ENCODE data around the gene GRIK1. TPM values are rescaled to one million over a fixed set of nuclear protein-coding genes. Genes with fewer than 3 reads are reported as not detected.

Gene GRIK1
- polyA plus RNA-seq, 3 donors, result not detected

- Histone ChIP-seq H3K9ac (ENCODE audit: insufficient read depth, low read length, poor library complexity, severe bottlenecking) (no peak overlapping the region), H3K27ac (ENCODE audit: low read depth in 1 of 2, low read length in 2 of 2) (no peak overlapping the region), H3K4me3 (replicated peaks in 1 of 3; ENCODE audit: low read depth in 2 of 3, low read length in 3 of 3) (no peak overlapping the region), H3K36me3 (replicated peaks in 1 of 2; ENCODE audit: control insufficient read depth in 1 of 2, insufficient read depth in 2 of 2, low read length in 2 of 2) (peaks cover 0 to 10% of the 10 kb centered on the region in 2 donors), H2AFZ (ENCODE audit: insufficient read depth, low read depth, low read length, poor library complexity, severe bottlenecking) (no peak overlapping the region), H3K4me1 (ENCODE audit: control insufficient read depth in 1 of 2, insufficient read depth in 2 of 2, low read length in 2 of 2) (no peaks in the 10 kb centered on the region), H3K79me2 (ENCODE audit: insufficient read depth, low read length) (no peaks in the 10 kb centered on the region), H3K9me3 (replicated peaks in 1 of 2; ENCODE audit: control insufficient read depth in 1 of 2, insufficient read depth in 1 of 2, low read length in 2 of 2) (peaks cover 6 to 7% of the 10 kb centered on the region in 2 donors), H3K27me3 (ENCODE audit: control insufficient read depth in 2 of 2, insufficient read depth in 2 of 2, low read length in 2 of 2) (no peaks in the 10 kb centered on the region), H3K4me2 (replicated peaks; ENCODE audit: extremely low read depth, low read length, poor library complexity, severe bottlenecking) (no peak overlapping the region), H4K20me1 (ENCODE audit: insufficient read depth, low read length) (no peaks in the 10 kb centered on the region)
- Mint-ChIP-seq H3K4me3 (no peak overlapping the region), H3K4me1 (no peaks in the 10 kb centered on the region), H3K27me3 (ENCODE audit: low read depth in 3 of 3) (peaks cover 0 to 2% (median 2%) of the 10 kb centered on the region in 3 donors), H3K9me3 (peaks cover 5 to 18% (median 16%) of the 10 kb centered on the region in 7 donors), H3K27ac (no peak overlapping the region), H3K36me3 (peaks cover 8 to 21% of the 10 kb centered on the region in 2 donors)
- no peak for TF ChIP-seq CTCF (IDR thresholded peaks at IDR 0.05)
- intact Hi-C loops (cut with micrococcal nuclease), result no loop called here
- WGBS (ENCODE audit: insufficient coverage), result no CpG with 5 or more reads among the region's 6 CpGs
- no peak for DNase-seq
Measured at GRCh38 chr21:29509121-29509520, 430.7 kb downstream of the GRIK1 start.

- Mint-ChIP-seq H3K27me3 (ENCODE audit: low read depth in 3 of 3) (peaks cover 0 to 2% (median 2%) of the 10 kb centered on the region in 3 donors), H3K4me1 (no peaks in the 10 kb centered on the region), H3K36me3 (peaks cover 10 to 25% of the 10 kb centered on the region in 2 donors), H3K9me3 (peaks cover 0 to 11% (median 10%) of the 10 kb centered on the region in 7 donors), H3K4me3 (no peak overlapping the region), H3K27ac (no peak overlapping the region)
- H3K36me3 ChIP-seq (replicated peaks in 1 of 2; ENCODE audit: control insufficient read depth in 1 of 2, insufficient read depth in 2 of 2, low read length in 2 of 2), result peaks cover 0 to 11% of the 10 kb centered on the region in 2 donors
- no peak for DNase-seq
- no peak overlapping the region for H3K4me3 ChIP-seq (replicated peaks in 1 of 3; ENCODE audit: low read depth in 2 of 3, low read length in 3 of 3)
- H3K9ac ChIP-seq (ENCODE audit: insufficient read depth, low read length, poor library complexity, severe bottlenecking), result no peak overlapping the region
- H3K4me1 ChIP-seq (ENCODE audit: control insufficient read depth in 1 of 2, insufficient read depth in 2 of 2, low read length in 2 of 2), result no peaks in the 10 kb centered on the region
- no peak for TF ChIP-seq CTCF (IDR thresholded peaks at IDR 0.05)
- no peaks in the 10 kb centered on the region for H3K27me3 ChIP-seq (ENCODE audit: control insufficient read depth in 2 of 2, insufficient read depth in 2 of 2, low read length in 2 of 2)
- WGBS (ENCODE audit: insufficient coverage), result 100% methylated on average over 1 of the region's 4 CpGs
- intact Hi-C loops (cut with micrococcal nuclease), result no loop called here
- H3K79me2 ChIP-seq (ENCODE audit: insufficient read depth, low read length), result no peaks in the 10 kb centered on the region
- H2AFZ ChIP-seq (ENCODE audit: insufficient read depth, low read depth, low read length, poor library complexity, severe bottlenecking), result no peak overlapping the region
- H3K27ac ChIP-seq (ENCODE audit: low read depth in 1 of 2, low read length in 2 of 2), result no peak overlapping the region
- no peak overlapping the region for H3K4me2 ChIP-seq (replicated peaks; ENCODE audit: extremely low read depth, low read length, poor library complexity, severe bottlenecking)
- peaks cover under 1 to 6% of the 10 kb centered on the region in 2 donors for H3K9me3 ChIP-seq (replicated peaks in 1 of 2; ENCODE audit: control insufficient read depth in 1 of 2, insufficient read depth in 1 of 2, low read length in 2 of 2)
- H4K20me1 ChIP-seq (ENCODE audit: insufficient read depth, low read length), result no peaks in the 10 kb centered on the region
Measured at GRCh38 chr21:29508301-29508700, 431.5 kb downstream of the GRIK1 start.
